ENCODE results near the gene CCDC88C. TPM values are rescaled to one million over a fixed set of nuclear protein-coding genes. Genes with fewer than 3 reads are reported as not detected.

CCDC88C gene
- total RNA-seq, 2 experiments from 2014 or later = 137 to 253 TPM

GRCh38 chr14:91335191-91336092 is 82.2 kb downstream of the CCDC88C start:
- CTCF ChIA-PET (ENCODE audit: unreplicated experiment) = no interaction called here
- Histone ChIP-seq H3K9me2 (ENCODE audit: insufficient read depth, low read length) (no peaks in the 10 kb centered on the region), H4K20me1 (ENCODE audit: insufficient read depth, low read length) (peaks cover 6% of the 10 kb centered on the region; the same call in 1 of the 2 replicates), H3K79me2 (ENCODE audit: insufficient read depth, low read depth, low read length) (peaks cover 5% of the 10 kb centered on the region; the same call in 1 of the 2 replicates), H3K4me1 (ENCODE audit: insufficient read depth, low read length, poor library complexity, severe bottlenecking) (peaks cover 15% of the 10 kb centered on the region), H3K4me3 (ENCODE audit: low read depth, low read length, poor library complexity, severe bottlenecking) (no peak overlapping the region), H3K9me3 (ENCODE audit: low read length) (no peaks in the 10 kb centered on the region), H3K36me3 (ENCODE audit: insufficient read depth, low read length) (peaks cover 98% of the 10 kb centered on the region), H3K27ac (ENCODE audit: low read depth, low read length, poor library complexity, severe bottlenecking) (no peak overlapping the region), H2AFZ (ENCODE audit: low read length) (no peak overlapping the region), H3K4me2 (ENCODE audit: low read length) (no peak overlapping the region)
- BruUV-seq (replicated peaks) = no TSS peak
- POLR2A ChIA-PET = no interaction called here
- no peak for TF ChIP-seq EZH2phosphoT487 (IDR thresholded peaks at IDR 0.05; ENCODE audit: borderline replicate concordance, low read depth, low read length)
- TF ChIP-seq CTCF (conservative IDR thresholded peaks at IDR 0.05; ENCODE audit: low read length) = no peak
- intact Hi-C loops (cut with micrococcal nuclease; ENCODE audit: unreplicated experiment) = no loop called here
- DNase-seq (ENCODE audit: low spot score) = no peak

- Histone ChIP-seq H3K4me3 (ENCODE audit: low read depth, low read length, poor library complexity, severe bottlenecking) (no peak overlapping the region), H3K4me2 (ENCODE audit: low read length) (no peak overlapping the region), H3K79me2 (ENCODE audit: insufficient read depth, low read depth, low read length) (peaks cover 5% of the 10 kb centered on the region; the same call in 1 of the 2 replicates), H3K36me3 (ENCODE audit: insufficient read depth, low read length) (peaks cover 98% of the 10 kb centered on the region), H3K9me3 (ENCODE audit: low read length) (no peaks in the 10 kb centered on the region), H3K27ac (ENCODE audit: low read depth, low read length, poor library complexity, severe bottlenecking) (peak overlapping the region; percentile 5), H2AFZ (ENCODE audit: low read length) (no peak overlapping the region), H3K4me1 (ENCODE audit: insufficient read depth, low read length, poor library complexity, severe bottlenecking) (peaks cover 15% of the 10 kb centered on the region), H4K20me1 (ENCODE audit: insufficient read depth, low read length) (peaks cover 6% of the 10 kb centered on the region; the same call in 1 of the 2 replicates), H3K9me2 (ENCODE audit: insufficient read depth, low read length) (no peaks in the 10 kb centered on the region)
- TF ChIP-seq EZH2phosphoT487 (IDR thresholded peaks at IDR 0.05; ENCODE audit: borderline replicate concordance, low read depth, low read length) = no peak
- TF ChIP-seq CTCF (conservative IDR thresholded peaks at IDR 0.05; ENCODE audit: low read length) = no peak
- POLR2A ChIA-PET = no interaction called here
- intact Hi-C loops (cut with micrococcal nuclease; ENCODE audit: unreplicated experiment) = no loop called here
- no TSS peak for BruUV-seq (replicated peaks)
- CTCF ChIA-PET (ENCODE audit: unreplicated experiment) = no interaction called here
- DNase-seq (ENCODE audit: low spot score) = no peak
Measured at GRCh38 chr14:91333650-91334039, 84.0 kb downstream of the CCDC88C start.

Measured in OCI-LY7 (cell line).